Activated gamma-delta T cell treated with Interleukin-2 at 50 U/mL for 16 hours (primary cell): ENCODE measurements around the gene THUMPD3.

Experiments used
- DNase-seq: peaks from one replicate; pipeline ENCODE4 v3.0.0-alpha.2; 2020

Gene THUMPD3

DNA sequence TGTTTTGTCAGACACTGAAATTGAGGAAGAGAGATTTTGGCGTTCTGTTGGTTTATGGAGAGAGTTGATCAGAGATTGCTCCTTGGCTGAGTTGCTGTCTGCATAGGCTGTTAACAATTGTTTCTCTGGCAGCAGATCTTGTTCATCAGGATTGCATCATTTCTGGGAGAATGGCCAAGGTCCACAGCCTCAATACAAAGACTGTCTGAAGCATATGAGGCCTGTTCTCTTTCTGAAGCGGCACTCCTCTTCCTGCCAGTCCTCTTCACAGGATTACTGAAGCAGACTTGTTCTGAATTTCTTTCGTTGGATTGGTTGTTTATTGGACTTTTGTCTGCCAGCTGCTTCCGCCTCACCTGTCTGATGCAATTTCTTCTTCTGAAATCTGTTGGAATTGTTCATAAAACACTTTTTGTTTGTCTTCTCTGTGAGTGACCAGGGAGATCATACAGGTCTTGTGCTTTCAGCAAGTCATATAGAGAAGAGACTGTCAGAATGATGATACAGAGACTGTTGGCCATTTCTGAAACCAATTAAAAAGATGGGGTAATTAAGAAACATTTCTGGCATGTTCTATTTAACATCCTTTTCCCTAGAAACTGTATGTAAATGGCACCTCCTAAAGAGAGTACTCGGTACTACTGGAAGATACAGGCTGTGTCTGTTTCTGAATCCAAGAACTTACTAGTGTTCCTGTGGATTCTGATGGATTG lies 60.0 kb downstream of the THUMPD3 start:
- no peak for DNase-seq

DNA sequence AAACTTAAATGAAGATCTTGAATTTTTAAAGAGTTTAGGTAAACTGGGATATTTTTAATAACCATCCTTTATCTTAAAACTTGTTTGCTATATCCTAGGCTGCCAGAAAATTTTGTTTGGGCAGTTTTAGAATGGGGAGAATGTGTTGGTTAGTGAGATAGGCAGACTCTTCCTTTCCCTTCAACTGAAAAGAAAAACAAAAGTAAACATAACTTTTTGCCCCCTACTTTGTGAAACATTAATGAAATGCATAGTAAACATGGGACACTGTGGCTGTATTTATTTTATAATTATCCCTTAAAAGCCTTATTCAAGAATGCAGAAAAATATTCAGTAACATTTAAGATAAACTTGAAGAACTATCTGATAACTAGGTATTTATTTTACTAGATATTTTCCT lies 65.6 kb downstream of the THUMPD3 start:
- no peak for DNase-seq

DNA sequence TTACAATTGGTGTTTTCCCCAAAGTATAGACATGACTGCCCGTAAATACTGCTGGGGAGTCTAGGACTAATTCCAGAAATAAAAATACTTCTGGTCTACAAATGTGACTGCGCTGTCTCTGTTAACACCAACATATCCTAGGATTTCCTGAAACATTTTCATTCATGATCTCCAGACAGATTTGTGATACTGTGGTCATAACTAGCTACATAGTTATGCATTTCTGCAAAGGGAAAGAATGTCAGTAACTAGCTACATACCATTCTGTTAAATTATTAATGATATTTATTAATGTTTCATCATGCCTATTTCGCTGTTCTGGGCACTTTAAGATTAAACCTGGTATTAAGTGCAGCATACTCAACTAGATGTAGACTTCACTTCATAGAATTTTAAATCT lies 67.9 kb downstream of the THUMPD3 start:
- no peak for DNase-seq

- DNase-seq: no peak
These were observed 71.0 kb downstream of the THUMPD3 start for GRCh38 chr3:9433627-9434521.

GRCh38 chr3:9435316-9435715 lies 72.5 kb downstream of the THUMPD3 start:
- DNase-seq: no peak
